ENCODE measurements around the gene MED13L.

DNA sequence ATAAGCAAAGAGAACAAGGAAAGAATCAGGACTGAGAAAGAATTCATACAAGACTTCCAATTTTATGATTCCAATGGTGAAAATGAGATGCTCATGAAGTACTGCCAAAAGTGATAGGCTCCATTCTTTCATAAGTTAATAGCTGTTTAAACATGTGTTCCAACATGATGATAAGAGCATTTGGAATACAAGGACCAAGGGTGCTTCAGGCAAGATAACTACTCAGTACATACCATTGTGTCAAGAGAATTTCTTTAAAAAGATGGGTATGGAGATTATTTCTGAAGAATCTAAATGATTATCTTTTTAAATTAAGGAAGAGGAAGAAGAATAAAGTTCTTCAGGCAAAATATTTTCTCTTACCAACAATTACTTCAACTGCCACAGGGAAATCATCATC lies 258.1 kb downstream of the MED13L start:
- TF ChIP-seq CTCF (IDR thresholded peaks at IDR 0.05; ENCODE audit: insufficient read depth, low read length, poor library complexity, severe bottlenecking) (no peak), EZH2phosphoT487 (conservative IDR thresholded peaks at IDR 0.05; ENCODE audit: low read length) (no peak)

Measured in SU-DHL-6 (cell line).